ENCODE results near the gene FANCE.

GRCh38 chr6:35492258-35492973 is 40.3 kb downstream of the FANCE start:
- TF ChIP-seq CTCF (optimal IDR thresholded peaks at IDR 0.05 in 1 of 3, IDR thresholded peaks at IDR 0.05 in 1 of 3, conservative IDR thresholded peaks at IDR 0.05 in 1 of 3; ENCODE audit: extremely low read depth in 1 of 3, insufficient read depth in 2 of 3, low read length in 3 of 3) (no peak), EZH2 (IDR thresholded peaks at IDR 0.05; ENCODE audit: low read length) (no peak)
